ES-I3 (cell line): Measurements from ENCODE around the gene B4GAT1.

Source experiments
- H3K36me3 ChIP-seq: 2 replicates; pipeline ENCODE4 v1.6.1; 2013; ENCODE audit warnings: mild to moderate bottlenecking, low read length, control low read depth, moderate library complexity; ENCODE audit not compliant: insufficient read depth
- H3K4me1 ChIP-seq: 2 replicates; pipeline ENCODE4 v1.6.1; 2013; ENCODE audit warnings: mild to moderate bottlenecking, control low read depth, low read length; ENCODE audit not compliant: insufficient read depth
- H3K9ac ChIP-seq: 2 replicates; pipeline ENCODE4 v1.6.1; 2013; ENCODE audit warnings: low read depth, mild to moderate bottlenecking, low read length, moderate library complexity
- H3K9me3 ChIP-seq: 2 replicates; pipeline ENCODE4 v1.6.1; 2013; ENCODE audit warnings: mild to moderate bottlenecking, low read length, moderate library complexity; ENCODE audit not compliant: control insufficient read depth, insufficient read depth

B4GAT1 gene

DNA sequence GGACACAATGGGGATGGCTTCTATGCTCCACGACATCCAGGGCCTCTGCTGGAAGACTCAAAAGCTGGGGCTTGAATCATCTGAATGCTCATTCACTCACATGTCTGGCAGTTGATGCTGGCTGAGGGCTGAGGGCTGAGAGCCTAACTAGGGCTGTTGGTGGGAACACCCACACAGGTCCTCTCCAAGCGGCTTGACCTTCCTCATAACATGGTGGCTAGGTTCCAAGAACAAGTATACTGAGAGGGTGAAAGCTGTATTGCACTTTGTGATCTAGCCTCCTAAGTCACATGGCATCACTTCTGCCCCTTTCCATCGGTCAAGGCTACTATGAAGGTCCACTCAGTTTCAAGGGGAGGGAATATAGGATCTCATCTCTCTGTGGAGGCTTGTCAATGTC, 48.2 kb downstream of the B4GAT1 start:
- Histone ChIP-seq H3K9ac (no peak overlapping the region), H3K9me3 (no peaks in the 10 kb centered on the region), H3K36me3 (no peaks in the 10 kb centered on the region), H3K4me1 (peaks cover 5% of the 10 kb centered on the region; the same call in 1 of the 2 replicates)

DNA sequence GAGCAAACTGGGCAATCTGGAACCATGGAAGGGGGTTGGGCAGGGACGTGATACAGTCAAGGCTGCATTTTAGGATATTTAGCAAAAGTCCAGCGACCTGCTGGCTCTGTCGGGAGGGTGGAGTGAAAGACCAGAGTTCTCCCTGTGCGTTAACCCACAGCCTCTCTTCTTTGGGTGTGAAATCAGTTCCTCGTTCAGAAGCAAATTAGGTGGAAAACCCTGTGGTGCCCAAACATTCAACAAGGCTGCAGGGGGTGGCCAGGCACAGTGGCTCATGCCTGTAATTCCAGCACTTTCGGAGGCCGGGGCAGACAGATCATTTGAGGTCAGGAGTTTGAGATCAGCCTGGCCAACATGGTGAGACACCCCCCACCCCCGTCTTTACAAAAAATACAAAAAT, 49.8 kb downstream of the B4GAT1 start:
- no peak overlapping the region for H3K9ac ChIP-seq
- H3K36me3 ChIP-seq = no peaks in the 10 kb centered on the region
- no peaks in the 10 kb centered on the region for H3K9me3 ChIP-seq
- H3K4me1 ChIP-seq = peaks cover 5% of the 10 kb centered on the region; the same call in 1 of the 2 replicates
